Prostate gland (tissue), 2 donors: ENCODE results near the gene TP53I11.

Experiments
- POLR2AphosphoS5 ChIP-seq: sonication (generic); formaldehyde crosslinking; IDR thresholded peaks from one replicate; pipeline ENCODE4 v1.6.1; 2017; ENCODE audit warnings: antibody characterized with exemption
- TF ChIP-seq, protein P1 (sequence below), 4 experiments: fragments of 200-600 bp in 2 of 4; fragments of 450-650 bp in 2 of 4; sonication (generic) in 2 of 4; IDR thresholded peaks; 1 replicate in 3 of 4; 2 replicates in 1 of 4; pipeline ENCODE4 v1.5.1; 2016 to 2019; ENCODE audit warnings: antibody characterized with exemption in 4 of 4, mild to moderate bottlenecking in 2 of 4, moderate library complexity in 2 of 4

DNA sequence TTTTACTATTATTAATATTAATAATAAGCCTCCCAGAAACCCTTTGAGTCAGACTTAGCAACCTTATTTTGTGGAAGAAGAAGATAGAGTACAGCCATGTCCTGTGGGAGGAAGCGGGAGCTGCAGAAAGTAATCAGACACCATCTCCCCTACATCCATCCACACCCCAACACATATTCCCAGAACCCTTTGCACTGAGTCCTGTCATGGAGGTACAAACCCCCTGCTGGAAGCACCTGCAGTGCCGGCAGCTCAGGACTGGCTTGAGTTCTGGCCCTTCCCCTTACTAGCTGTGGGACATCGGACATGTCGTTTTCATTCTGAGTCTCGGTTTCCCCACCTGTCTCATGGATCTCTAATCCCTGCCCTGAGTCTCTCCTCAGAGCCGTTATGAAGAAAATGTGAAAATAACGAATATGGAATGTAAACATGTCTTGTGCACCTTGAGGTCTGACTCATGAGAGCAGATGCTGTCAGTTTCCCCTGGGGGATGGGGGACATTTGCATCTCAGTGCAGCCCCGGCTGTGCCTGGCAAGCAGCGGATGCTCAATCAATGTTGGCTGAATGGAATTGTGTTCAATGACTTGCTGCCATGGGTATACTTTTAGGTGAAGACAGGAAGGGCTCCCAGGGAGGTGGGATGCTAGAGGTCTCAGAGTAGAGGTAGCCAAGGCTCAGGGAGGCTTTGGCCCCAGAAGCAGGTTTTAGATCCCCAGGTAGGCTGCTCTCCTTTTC lies 45.4 kb downstream of the TP53I11 start:
- TF ChIP-seq, protein P1, sequence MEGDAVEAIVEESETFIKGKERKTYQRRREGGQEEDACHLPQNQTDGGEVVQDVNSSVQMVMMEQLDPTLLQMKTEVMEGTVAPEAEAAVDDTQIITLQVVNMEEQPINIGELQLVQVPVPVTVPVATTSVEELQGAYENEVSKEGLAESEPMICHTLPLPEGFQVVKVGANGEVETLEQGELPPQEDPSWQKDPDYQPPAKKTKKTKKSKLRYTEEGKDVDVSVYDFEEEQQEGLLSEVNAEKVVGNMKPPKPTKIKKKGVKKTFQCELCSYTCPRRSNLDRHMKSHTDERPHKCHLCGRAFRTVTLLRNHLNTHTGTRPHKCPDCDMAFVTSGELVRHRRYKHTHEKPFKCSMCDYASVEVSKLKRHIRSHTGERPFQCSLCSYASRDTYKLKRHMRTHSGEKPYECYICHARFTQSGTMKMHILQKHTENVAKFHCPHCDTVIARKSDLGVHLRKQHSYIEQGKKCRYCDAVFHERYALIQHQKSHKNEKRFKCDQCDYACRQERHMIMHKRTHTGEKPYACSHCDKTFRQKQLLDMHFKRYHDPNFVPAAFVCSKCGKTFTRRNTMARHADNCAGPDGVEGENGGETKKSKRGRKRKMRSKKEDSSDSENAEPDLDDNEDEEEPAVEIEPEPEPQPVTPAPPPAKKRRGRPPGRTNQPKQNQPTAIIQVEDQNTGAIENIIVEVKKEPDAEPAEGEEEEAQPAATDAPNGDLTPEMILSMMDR (IDR thresholded peaks at IDR 0.05): no peak
- TF ChIP-seq POLR2AphosphoS5: no peak
